Measurements from ENCODE around the gene ATPAF1.

GRCh38 chr1:46616277-46617107, 51.7 kb downstream of the ATPAF1 start, which contains the start of gene MOB3C:
- TF ChIP-seq, protein P1, sequence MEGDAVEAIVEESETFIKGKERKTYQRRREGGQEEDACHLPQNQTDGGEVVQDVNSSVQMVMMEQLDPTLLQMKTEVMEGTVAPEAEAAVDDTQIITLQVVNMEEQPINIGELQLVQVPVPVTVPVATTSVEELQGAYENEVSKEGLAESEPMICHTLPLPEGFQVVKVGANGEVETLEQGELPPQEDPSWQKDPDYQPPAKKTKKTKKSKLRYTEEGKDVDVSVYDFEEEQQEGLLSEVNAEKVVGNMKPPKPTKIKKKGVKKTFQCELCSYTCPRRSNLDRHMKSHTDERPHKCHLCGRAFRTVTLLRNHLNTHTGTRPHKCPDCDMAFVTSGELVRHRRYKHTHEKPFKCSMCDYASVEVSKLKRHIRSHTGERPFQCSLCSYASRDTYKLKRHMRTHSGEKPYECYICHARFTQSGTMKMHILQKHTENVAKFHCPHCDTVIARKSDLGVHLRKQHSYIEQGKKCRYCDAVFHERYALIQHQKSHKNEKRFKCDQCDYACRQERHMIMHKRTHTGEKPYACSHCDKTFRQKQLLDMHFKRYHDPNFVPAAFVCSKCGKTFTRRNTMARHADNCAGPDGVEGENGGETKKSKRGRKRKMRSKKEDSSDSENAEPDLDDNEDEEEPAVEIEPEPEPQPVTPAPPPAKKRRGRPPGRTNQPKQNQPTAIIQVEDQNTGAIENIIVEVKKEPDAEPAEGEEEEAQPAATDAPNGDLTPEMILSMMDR (IDR thresholded peaks at IDR 0.05 in 2 of 3, conservative IDR thresholded peaks at IDR 0.05 in 1 of 3; ENCODE audit: control insufficient read depth in 2 of 3, extremely low read depth in 1 of 3, insufficient read depth in 1 of 3, low read depth in 3 of 3, low read length in 3 of 3), result no peak
- TF ChIP-seq, protein P2, sequence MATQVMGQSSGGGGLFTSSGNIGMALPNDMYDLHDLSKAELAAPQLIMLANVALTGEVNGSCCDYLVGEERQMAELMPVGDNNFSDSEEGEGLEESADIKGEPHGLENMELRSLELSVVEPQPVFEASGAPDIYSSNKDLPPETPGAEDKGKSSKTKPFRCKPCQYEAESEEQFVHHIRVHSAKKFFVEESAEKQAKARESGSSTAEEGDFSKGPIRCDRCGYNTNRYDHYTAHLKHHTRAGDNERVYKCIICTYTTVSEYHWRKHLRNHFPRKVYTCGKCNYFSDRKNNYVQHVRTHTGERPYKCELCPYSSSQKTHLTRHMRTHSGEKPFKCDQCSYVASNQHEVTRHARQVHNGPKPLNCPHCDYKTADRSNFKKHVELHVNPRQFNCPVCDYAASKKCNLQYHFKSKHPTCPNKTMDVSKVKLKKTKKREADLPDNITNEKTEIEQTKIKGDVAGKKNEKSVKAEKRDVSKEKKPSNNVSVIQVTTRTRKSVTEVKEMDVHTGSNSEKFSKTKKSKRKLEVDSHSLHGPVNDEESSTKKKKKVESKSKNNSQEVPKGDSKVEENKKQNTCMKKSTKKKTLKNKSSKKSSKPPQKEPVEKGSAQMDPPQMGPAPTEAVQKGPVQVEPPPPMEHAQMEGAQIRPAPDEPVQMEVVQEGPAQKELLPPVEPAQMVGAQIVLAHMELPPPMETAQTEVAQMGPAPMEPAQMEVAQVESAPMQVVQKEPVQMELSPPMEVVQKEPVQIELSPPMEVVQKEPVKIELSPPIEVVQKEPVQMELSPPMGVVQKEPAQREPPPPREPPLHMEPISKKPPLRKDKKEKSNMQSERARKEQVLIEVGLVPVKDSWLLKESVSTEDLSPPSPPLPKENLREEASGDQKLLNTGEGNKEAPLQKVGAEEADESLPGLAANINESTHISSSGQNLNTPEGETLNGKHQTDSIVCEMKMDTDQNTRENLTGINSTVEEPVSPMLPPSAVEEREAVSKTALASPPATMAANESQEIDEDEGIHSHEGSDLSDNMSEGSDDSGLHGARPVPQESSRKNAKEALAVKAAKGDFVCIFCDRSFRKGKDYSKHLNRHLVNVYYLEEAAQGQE (IDR thresholded peaks at IDR 0.05; ENCODE audit: low read depth, low read length), result no peak
- no peak for TF ChIP-seq MYC (IDR thresholded peaks at IDR 0.05; ENCODE audit: insufficient read depth, insufficient read length, insufficient replicate concordance, low read length, severe bottlenecking)
- no peak for TF ChIP-seq ZBTB11 (CRISPR knock-in tag; IDR thresholded peaks at IDR 0.05)
- TF ChIP-seq JUNB (IDR thresholded peaks at IDR 0.05), result no peak
- TF ChIP-seq ZNF24 (IDR thresholded peaks at IDR 0.05), result no peak
- no peak for TF ChIP-seq CHD1 (IDR thresholded peaks at IDR 0.05; ENCODE audit: low read depth, low read length)
- TF ChIP-seq POLR2A (IDR thresholded peaks at IDR 0.05; ENCODE audit: low read depth, low read length), result peak; percentile 87
- no peak for TF ChIP-seq USF2 (IDR thresholded peaks at IDR 0.05; ENCODE audit: borderline replicate concordance, low read depth, low read length)
- no peak for TF ChIP-seq FOXM1 (IDR thresholded peaks at IDR 0.05; ENCODE audit: low read depth, low read length)
- TF ChIP-seq RFX5 (IDR thresholded peaks at IDR 0.05; ENCODE audit: low read depth, low read length), result no peak
- TF ChIP-seq, protein P3, sequence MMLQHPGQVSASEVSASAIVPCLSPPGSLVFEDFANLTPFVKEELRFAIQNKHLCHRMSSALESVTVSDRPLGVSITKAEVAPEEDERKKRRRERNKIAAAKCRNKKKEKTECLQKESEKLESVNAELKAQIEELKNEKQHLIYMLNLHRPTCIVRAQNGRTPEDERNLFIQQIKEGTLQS (IDR thresholded peaks at IDR 0.05; ENCODE audit: borderline replicate concordance, extremely low read depth, low read depth, low read length), result no peak
